Fibroblast of skin of right biceps (primary cell): ENCODE data around the gene CNNM4.
"Not testable (repeated sequence)": the region's sequence is repeated elsewhere in the genome, so short reads cannot be mapped to it uniquely, and the experiment has no call there.

Source experiments
- DNase-seq: peaks from one replicate; pipeline ENCODE4 v3.0.0-alpha.2; 2013

Gene CNNM4

GRCh38 chr2:96796497-96796896 lies 35.8 kb downstream of the CNNM4 start:
- not testable (repeated sequence) for DNase-seq

GRCh38 chr2:96797066-96797625 lies 36.4 kb downstream of the CNNM4 start:
- no peak for DNase-seq

- no peak for DNase-seq
Observed at GRCh38 chr2:96798733-96799622, 38.3 kb downstream of the CNNM4 start.

GRCh38 chr2:96799623-96799935 lies 38.9 kb downstream of the CNNM4 start:
- DNase-seq, result no peak

- DNase-seq, result no peak
Observed at GRCh38 chr2:96800061-96801004, 39.6 kb downstream of the CNNM4 start.

- peak; percentile 49 for DNase-seq
Observed at GRCh38 chr2:96801005-96801785, 40.5 kb downstream of the CNNM4 start.

- DNase-seq, result no peak
Observed at GRCh38 chr2:96801786-96802595, 41.3 kb downstream of the CNNM4 start.

GRCh38 chr2:96802721-96803120 lies 42.0 kb downstream of the CNNM4 start:
- DNase-seq, result no peak

- no peak for DNase-seq
Observed at GRCh38 chr2:96804986-96805385, 44.3 kb downstream of the CNNM4 start.

GRCh38 chr2:96805946-96806345 lies 45.2 kb downstream of the CNNM4 start:
- not testable (repeated sequence) for DNase-seq

GRCh38 chr2:96806468-96807126 lies 45.9 kb downstream of the CNNM4 start:
- no peak for DNase-seq

- no peak for DNase-seq
Observed at GRCh38 chr2:96807127-96807471, 46.4 kb downstream of the CNNM4 start.

GRCh38 chr2:96808176-96808837 lies 47.6 kb downstream of the CNNM4 start:
- no peak for DNase-seq

GRCh38 chr2:96809216-96809882 lies 48.6 kb downstream of the CNNM4 start:
- no peak for DNase-seq

GRCh38 chr2:96809951-96810782 lies 49.5 kb downstream of the CNNM4 start:
- no peak for DNase-seq

- no peak for DNase-seq
Observed at GRCh38 chr2:96810783-96811192, 50.1 kb downstream of the CNNM4 start.

GRCh38 chr2:96811917-96812316 lies 51.2 kb downstream of the CNNM4 start:
- DNase-seq, result peak; percentile 71

GRCh38 chr2:96813656-96814055 lies 53.0 kb downstream of the CNNM4 start:
- DNase-seq, result no peak
